NOMO-1 (cell line): ENCODE results near the gene TMEM98.
"Not testable (repeated sequence)": the region's sequence is repeated elsewhere in the genome, so short reads cannot be mapped to it uniquely, and the experiment has no call there.

Experiments
- DNase-seq, 2 experiments: peaks; one replicate each; lab custom pipeline; 2025; ENCODE audit not compliant: unreplicated experiment in 2 of 2; lab: John Stamatoyannopoulos, UW

TMEM98 gene

DNA sequence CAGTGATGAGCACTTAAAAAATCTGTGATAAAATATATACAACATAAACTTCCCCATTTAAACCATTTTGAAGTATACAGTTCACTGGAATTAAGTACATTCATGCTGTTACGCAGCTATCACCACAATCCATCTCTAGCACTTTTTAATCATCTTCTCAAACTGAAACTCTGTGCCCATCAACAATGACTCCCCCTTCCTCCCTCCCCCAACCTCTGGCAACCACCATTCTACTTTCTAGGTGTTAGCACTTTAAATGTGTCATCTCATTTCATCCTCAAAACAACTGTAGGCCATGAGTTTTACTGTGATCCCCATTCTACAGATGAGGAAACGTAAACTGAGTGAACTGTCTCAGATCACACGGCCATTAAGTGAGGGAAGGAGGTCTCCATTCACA lies 13.8 kb upstream of the TMEM98 start:
- no peak for DNase-seq

DNA sequence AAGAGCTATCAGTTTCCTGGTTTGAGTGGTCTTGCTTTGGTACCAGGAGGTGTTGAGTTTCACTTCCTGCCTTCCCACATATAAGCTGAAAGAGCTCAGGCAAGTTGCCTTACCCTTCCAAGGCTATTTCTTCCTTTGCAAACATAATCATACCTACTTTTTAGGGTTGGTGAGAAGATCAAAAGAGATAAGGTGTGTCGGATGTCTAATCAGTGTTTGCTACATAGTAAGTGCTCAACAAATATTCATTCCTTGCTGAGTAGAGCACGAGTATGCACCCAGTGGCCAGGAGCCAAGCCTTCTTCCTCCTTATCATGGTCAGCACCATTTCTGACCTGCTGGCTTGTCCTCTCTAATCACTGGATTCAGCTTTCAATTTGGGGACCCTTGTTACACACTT lies 12.7 kb upstream of the TMEM98 start:
- no peak for DNase-seq

DNA sequence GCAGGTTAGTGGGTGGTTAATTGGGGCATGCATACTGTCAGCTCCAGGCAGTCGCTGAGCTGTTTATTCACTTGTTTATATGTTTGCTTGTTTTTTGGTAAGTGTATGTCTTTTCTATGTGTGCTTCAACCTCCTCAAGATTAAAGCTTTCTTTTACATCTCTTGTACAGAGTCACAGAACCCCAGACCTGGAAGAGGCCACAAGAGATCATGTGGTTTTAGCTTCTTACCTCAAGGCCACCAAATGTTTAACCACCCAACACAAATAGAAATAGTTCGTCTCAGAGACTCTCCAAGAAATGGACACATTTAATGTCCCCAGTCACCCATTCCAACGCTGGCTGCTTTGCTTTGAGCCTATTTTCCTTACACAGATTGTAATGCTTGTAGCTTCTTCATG lies 11.8 kb upstream of the TMEM98 start:
- DNase-seq, result no peak

DNA sequence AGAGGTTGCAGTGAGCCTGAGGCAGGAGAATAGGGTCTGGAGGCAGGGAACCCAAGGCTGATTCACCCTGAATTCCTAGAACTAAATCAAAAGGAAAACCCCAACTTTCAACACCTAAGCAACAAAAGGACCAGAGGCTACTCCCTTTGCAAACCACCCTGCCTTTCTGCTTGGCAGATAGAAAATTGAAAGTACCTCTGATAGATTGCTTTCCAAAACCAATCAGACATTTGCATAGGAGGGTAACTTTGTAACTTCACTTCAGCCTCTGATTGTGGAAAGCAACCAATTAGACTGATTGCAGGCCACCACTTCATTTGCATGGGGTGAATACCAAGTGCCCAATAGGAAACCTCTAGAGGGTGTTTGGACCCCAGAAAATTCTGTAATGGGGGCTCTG lies 10.9 kb upstream of the TMEM98 start:
- no peak for DNase-seq

DNA sequence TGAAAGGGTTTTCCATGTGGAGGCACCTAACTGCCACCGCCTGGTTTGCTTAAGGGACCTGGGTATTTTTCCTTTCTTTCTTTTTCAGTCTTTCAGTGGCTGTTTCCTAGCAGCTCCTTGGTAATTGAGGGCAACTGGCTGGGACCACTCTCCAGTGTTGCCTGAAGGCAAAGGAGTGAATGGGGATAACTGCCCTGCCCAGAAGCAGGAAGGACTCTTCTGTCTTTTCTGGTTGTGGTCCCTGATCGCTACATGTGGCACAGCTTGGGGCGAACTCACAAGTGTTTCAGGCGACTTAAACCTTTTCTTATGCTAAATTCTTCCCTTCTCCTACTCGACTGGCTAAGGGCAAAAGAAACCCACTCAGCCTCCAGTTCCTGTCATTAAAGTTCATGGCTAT lies 10.1 kb upstream of the TMEM98 start:
- DNase-seq, result no peak

DNA sequence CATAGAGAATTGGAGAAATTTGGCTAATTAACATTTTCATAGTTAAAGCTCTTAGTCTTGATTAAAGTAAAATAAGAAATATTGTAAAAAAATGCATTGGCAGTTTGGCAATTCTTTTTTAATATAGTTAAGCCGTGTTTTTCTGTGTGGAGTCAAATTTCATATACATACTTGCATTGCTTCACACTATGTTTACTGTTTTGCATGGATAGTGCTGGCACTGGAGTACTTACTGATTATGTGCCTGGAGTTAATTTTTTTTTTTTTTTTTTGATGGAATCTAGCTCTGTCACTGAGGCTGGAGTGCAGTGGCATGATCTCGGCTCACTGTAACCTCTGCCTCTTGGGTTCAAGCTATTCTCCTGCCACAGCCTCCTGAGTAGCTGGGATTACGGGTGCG lies 8.1 kb upstream of the TMEM98 start:
- not testable (repeated sequence) for DNase-seq

DNA sequence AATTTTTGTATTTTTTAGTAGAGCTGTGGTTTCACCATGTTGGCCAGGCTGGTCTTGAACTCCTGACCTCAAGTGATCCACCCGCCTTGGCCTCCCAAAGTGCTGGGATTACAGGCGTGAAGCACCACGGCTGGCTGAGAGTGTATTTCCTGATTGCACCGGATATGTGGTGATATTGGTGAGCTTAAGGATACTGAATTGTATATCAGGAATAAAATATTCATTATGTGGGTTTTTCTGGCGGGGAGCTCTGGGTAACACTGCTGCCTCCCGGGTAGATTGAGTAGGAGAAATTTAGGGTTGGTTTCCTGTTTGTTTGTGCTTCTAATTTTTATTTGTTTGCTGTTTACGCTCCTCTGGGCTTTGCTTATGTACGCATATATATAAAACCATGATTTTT lies 7.7 kb upstream of the TMEM98 start:
- no peak for DNase-seq

DNA sequence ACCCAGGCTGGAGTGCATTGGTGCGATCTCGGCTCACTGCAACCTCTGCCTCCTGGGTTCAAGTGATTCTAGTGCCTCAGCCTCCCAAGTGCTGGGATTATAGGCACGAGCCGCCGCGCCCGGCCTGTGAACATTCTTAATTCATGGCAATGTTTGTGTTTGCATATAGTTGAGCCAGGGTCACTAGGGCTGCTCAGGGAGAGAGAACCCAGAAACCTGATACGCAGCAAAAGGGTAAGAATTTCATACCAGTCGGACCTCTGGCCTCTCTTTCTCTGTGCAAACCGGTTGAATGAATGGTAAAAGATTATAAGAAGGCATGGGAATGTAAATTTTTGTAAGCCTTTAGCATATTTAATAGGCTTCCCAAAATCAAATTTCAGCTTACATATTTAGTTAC lies 6.9 kb upstream of the TMEM98 start:
- DNase-seq, result no peak

DNA sequence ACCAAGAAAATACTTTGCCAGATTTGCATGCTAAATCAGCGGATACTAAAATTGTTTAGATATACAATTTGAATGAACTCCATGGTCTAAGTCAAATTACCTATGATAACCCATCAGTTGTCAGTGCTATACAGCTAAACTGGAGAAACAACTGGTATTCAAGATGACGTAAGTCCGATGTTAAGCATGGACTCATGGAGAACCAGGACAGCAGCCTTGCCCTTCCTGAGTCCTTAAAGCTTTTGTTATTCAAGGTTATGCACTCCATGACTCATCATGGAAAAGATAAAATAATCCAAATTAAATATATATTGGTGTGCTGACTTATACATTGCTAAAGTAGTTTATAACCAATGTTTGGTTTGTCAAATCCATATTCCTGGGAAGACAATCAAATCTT lies 4.0 kb upstream of the TMEM98 start:
- not testable (repeated sequence) for DNase-seq

DNA sequence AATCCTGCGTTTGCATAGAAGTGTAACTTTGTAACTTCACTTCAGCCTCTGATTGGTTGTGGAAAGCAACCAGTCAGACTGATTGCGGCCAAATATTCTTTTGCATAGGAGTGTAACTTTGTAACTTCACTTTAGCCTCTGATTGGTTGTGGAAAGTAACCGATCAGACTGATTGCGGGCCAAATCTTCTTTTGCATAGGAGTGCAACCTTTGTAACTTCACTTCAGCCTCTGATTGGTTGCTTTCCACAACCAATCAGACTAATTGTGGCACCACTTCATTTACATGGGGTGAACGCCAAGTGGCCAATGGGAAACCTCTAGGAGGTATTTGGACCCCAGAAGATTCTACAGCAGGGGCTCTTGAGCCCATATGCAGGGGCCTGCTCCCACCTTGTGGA lies 1.8 kb upstream of the TMEM98 start:
- DNase-seq, result no peak

DNA sequence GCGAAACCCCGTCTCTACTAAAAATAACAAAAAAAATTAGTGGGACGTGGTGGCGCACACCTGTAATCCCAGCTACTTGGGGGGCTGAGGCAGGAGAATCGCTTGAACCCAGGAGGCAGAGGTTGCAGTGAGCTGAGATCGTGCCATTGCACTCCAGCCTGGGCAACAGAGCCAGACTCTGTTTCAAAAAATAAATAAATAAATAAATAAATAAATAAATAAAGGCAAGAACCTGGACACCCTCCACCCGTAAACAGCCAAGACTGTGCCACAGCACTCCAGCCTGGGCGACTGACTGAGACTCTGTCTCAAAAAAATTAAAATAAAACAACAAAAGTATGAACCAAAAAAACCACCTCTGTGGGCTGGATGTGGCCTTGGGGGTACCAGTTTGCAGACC lies 1.2 kb upstream of the TMEM98 start:
- DNase-seq, result not testable (repeated sequence)

DNA sequence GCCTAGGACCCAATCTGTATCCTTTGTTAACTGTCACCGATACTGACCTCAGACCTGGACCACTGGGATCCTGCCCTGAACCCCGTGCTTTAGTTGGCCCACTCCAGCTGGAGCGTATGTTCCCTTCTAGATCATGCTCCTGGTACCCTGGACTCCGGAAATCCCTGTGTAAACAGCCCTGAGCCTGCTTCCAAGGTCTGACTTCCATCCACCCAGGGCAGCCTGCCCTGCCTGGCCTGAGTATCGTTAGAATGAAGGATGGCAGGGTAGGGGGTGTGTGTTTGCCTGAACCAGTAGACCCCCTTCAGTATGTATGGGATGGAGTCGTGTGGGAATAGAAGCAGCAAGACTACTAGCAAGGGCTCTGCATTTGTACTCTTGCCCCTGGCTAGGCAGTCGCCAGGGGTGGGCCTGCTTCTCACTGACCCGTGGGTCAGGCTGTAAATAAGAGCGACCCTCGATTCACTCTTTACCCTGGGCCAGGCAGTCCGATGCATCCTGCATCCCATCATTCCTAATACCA lies 691 bp upstream of the TMEM98 start:
- no peak for DNase-seq

DNA sequence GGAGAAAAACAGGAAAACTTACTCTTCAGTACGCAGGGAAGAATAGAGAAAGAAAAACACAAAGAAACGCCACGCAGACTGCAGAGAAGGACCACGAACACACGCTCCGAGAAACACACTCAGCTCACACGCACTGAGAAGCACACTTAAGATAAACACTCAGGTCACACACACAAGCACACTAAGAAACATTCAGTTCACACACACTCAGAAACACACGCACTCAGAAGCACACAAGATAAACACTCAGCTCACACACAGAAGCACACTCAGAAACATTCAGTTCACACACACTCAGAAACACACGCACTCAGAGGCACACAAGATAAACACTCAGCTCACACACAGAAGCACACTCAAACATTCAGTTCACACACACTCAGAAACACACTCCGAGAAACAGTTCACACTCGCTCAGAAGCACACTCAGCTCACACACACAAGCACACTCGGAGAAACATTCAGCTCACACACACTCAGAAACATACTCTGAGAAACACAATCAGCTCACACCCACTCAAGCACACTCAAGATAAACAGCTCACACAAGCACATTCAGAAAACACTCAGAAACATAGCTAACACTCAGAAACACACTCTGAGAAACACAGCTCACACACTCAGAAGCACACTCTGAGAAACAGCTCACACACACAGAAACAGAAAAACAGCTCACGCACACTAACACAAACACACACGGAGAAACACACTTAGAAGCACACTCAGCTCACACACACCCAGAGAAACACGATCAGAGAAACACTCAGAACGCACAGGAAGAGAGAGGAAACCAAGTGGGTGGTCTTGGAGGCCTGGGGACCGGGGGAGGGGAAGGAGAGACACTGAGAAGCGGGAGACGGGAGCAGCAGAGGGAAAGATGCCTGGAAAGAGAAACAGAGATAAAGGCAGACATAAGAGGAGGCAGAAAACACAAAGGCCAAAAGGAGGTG lies 908 bp downstream of the TMEM98 start:
- DNase-seq, result no peak

DNA sequence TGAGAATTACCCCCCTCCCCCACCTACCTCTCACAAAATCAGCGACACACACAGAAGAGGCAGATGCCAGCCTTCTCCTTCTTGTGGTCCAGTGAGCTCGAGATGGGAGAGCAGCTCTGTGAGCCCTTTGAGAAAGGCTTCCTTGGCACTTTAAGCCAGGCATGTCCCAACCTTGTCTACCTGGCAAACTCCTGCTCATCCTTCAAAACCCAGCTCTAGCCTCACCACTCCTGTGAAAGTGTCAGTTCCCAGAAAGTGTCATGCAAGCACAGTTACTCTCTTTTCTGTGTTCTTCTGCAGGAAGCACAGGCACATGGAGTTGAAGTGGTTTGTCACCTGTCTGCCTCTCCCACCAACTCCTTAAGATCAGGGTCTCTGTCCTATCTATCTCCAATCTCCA lies 1.6 kb downstream of the TMEM98 start:
- no peak for DNase-seq

DNA sequence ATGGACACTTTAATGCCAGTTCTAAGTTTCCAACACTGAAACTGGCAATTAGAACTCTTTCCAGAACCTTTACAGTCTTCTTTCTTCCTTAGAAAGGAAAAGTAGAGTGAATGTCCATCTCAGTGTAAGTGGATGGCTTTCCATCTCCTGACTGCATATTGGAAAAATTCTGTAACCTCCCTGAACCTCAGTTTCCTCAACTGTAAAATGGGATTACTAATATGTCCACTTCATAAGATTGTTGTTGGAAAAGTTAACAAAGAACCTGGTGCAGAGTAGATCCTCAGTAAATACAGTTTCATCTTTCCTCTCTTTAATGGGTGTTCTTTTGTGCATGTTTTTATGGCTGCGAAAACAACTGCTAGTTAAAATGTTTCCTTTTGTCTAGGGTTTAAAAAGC lies 2.6 kb downstream of the TMEM98 start:
- no peak for DNase-seq

DNA sequence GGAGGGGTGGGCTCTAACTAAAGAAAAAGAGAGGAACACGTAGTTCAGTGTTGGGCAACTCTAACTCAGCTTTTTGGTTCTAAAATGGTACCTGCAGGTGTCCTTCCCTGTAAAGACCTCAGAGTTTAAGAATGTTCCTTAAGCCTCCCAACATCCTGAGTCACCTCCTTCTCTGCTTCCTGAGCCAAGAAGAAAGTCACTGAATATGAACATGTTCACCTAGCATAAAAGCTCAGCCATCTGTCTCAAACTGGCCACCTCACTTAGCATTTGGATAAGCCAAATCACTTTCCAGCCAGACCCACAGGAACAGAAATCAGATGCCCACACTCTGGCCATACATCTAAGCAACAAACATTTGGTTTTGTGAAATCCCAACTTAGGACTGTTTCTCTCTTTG lies 3.7 kb downstream of the TMEM98 start:
- no peak for DNase-seq

DNA sequence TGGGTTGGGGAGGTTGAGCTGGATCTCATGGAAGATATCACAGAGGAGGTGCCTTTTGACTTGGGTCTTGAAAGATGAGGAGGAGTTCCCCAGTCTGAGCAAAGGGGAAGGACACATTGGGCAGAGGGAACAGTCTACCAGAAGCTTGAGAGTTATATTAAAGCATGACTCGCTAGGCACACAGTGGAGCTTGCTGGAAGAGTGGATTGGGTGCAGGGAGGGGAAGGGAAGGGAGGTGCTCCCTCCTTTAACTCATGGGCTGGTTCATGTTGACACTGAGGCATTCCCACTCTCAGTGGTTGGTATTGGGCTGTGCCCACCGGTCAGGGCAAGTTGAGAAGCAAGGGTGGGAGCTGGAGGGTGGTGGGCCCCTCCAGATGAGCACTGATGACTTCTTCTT lies 5.9 kb downstream of the TMEM98 start:
- DNase-seq, result no peak

DNA sequence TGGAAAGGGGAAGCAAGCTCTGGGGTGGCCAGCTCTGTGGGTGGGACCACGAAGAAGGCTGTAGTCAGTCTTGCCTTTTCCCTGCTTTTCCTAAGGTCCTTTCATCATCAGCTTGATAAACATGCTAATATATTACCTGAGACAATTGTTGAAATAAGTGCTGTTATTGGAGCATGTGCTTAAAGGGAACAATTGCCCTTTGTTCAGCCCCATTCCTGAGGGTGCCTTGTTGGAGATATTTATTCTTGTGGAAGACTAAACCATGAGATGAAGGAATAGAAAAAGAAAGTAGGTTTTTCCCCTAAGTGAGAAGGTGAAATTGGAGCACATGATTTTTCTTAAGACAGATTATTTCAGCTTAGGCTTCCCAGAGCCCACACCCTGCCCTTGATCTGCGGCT lies 7.8 kb downstream of the TMEM98 start:
- no peak for DNase-seq

DNA sequence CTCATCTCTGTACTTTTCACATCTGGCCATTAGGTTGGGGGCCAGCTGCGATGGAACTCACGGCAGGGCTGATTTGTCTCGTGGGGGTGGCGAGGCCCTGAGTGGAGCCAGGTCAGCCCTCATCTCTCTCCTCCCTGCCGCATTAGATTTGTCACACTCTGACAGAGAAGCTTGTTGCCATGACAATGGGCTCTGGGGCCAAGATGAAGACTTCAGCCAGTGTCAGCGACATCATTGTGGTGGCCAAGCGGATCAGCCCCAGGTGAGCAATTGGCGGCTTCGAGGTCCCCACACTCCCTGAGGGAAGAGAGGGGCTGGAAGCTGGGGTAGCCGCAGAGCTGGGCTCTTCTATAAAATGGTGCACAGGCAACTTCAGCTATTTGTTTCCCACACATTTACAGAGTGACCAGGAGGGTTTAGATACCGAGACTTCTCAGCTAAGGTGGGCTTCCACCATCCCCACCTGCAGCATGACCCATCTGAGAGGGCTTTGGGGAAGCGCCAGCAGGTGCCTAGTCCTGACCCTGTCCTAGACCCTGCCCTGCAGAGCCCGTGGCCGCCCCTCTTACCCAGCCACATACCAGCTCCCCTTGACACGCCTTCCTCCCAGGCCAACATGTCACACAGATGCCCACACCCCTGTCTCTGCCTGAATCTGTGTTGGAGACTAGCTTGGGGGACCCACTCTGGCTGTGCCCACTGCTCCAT lies 8.4 kb downstream of the TMEM98 start:
- DNase-seq, result no peak

DNA sequence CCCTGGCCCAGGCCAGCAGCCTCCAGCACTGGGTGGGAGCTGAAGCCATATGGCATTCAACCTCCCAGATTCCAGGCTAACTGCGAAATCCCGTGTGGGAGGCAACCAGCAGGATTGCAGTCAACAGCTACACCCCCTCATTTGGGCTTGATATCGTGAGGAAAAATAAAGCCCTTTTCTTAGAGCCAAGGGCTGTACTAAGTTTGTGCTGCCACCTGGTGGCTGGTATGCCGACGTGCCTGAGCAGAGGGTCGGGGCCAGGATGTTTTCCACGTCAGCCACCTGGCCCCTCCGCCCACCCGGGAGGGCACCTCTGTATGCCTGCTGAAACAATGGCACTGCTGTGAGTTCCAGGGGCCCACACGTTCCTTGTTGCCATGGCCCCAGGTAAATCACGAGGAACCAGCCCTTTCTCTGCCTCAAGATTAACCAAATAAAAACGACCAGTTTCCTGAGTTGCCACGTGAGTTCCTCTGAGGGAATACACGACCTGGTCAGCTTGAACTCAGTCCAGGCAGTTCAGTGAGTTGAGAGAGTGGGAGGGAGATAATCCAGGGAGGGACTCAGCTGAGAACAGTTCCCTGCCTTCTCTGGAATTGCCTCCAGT lies 9.0 kb downstream of the TMEM98 start:
- DNase-seq, result peak in 1 of 2 experiments; percentile 27

DNA sequence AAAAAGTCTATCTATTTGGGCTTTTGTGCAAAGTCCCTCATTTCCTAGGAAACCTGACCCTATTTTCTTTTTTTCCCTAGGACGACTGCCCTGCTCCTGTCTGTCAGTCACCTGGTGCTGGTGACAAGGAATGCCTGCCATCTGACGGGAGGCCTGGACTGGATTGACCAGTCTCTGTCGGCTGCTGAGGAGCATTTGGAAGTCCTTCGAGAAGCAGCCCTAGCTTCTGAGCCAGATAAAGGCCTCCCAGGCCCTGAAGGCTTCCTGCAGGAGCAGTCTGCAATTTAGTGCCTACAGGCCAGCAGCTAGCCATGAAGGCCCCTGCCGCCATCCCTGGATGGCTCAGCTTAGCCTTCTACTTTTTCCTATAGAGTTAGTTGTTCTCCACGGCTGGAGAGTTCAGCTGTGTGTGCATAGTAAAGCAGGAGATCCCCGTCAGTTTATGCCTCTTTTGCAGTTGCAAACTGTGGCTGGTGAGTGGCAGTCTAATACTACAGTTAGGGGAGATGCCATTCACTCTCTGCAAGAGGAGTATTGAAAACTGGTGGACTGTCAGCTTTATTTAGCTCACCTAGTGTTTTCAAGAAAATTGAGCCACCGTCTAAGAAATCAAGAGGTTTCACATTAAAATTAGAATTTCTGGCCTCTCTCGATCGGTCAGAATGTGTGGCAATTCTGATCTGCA lies 12.9 kb downstream of the TMEM98 start:
- no peak for DNase-seq
